Measurements from ENCODE around the gene ZBTB32. TPM values are rescaled to one million over a fixed set of nuclear protein-coding genes. Genes with fewer than 3 reads are reported as not detected.

Gene ZBTB32
- total and polyA plus RNA-seq, 2 experiments from 2014 or later = 0.65 TPM; not detected in 1

DNA sequence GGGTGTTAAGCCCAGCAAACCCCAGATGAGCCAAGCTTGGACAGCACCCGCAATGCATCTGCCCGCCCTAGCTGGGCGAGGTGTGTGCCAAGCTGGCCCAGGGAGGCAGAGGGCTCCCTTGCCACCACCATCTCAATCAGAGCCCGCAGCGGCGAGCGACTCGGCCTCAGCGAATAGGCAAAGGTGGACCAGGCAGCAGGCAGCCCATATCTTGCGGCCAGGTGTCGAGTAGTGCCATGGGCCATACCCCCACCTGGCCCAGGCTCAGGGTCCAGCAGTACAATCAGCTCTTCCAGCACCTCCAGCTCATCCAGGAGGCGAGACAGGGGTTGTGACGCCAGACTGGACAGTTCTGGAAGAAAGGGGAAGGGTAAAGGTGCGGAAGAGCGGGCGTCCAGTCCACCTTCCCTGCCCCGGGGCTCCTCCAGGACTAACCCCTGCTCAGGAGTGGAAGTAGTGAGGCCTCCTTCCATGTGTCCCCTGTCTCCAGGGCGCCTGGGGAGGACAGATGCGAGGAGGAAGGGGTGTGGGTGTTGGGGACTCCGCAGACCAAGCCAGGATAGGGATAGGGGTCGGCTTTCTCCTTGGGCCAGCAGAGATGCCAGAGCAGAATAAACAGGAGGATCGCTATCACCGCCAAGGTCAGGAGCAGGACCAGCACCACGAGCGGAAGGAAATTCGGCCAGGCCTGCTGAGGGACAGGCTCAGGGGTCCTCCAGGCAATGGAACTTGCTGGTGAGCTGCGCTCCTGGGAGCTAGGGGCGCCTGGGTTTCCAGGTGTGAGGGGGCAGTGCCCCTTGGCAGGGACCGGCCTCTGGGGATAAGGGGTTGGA, 35.1 kb downstream of the ZBTB32 start:
- Histone ChIP-seq H3F3A (replicated peaks; ENCODE audit: low read depth) (peaks cover 10% of the 10 kb centered on the region), H3K36me3 (ENCODE audit: insufficient read depth) (peaks cover 4% of the 10 kb centered on the region; the same call in 1 of the 2 replicates), H3K4me2 (peak overlapping the region; percentile 91), H3K79me2 (replicated peaks; ENCODE audit: insufficient read depth) (no peaks in the 10 kb centered on the region), H4K20me1 (replicated peaks; ENCODE audit: insufficient read depth) (no peaks in the 10 kb centered on the region; the same call in 1 of the 2 replicates), H3K27me3 (ENCODE audit: insufficient read depth) (no peaks in the 10 kb centered on the region), H3K4me1 (ENCODE audit: insufficient read depth) (peaks cover 4% of the 10 kb centered on the region; the same call in 1 of the 2 replicates), H3K9me2 (ENCODE audit: insufficient read depth) (no peaks in the 10 kb centered on the region), H3K4me3 (peak overlapping the region; percentile 96), H2AFZ (no peak overlapping the region), H3K27ac (ENCODE audit: low read depth) (peak overlapping the region; percentile 81; the same call in 1 of the 2 replicates)
- ATAC-seq (no peak), DNase-seq (ENCODE audit: low spot score) (peak; percentile 33)
- Mint-ChIP-seq H3K4me1 (peaks cover 9% of the 10 kb centered on the region), H3K36me3 (ENCODE audit: low read depth) (peaks cover 45% of the 10 kb centered on the region), H3K4me3 (peak overlapping the region; percentile 83), H3K9me3 (no peaks in the 10 kb centered on the region; the same call in 2 of the 3 replicates), H3K27me3 (ENCODE audit: insufficient read depth, low read depth, poor library complexity) (peaks cover 8% of the 10 kb centered on the region), H3K27ac (no peak overlapping the region)
- TF ChIP-seq EZH2 (IDR thresholded peaks at IDR 0.05; ENCODE audit: low read depth, unreplicated experiment) (no peak), ZNF331 (CRISPR knock-in tag; IDR thresholded peaks at IDR 0.05; ENCODE audit: low read depth) (no peak), EZH2phosphoT487 (IDR thresholded peaks at IDR 0.05; ENCODE audit: unreplicated experiment) (no peak), NANOG (IDR thresholded peaks at IDR 0.05; ENCODE audit: borderline replicate concordance) (no peak), STAT1 (IDR thresholded peaks at IDR 0.05; ENCODE audit: unreplicated experiment) (no peak)
- TF ChIP-seq, protein P1, sequence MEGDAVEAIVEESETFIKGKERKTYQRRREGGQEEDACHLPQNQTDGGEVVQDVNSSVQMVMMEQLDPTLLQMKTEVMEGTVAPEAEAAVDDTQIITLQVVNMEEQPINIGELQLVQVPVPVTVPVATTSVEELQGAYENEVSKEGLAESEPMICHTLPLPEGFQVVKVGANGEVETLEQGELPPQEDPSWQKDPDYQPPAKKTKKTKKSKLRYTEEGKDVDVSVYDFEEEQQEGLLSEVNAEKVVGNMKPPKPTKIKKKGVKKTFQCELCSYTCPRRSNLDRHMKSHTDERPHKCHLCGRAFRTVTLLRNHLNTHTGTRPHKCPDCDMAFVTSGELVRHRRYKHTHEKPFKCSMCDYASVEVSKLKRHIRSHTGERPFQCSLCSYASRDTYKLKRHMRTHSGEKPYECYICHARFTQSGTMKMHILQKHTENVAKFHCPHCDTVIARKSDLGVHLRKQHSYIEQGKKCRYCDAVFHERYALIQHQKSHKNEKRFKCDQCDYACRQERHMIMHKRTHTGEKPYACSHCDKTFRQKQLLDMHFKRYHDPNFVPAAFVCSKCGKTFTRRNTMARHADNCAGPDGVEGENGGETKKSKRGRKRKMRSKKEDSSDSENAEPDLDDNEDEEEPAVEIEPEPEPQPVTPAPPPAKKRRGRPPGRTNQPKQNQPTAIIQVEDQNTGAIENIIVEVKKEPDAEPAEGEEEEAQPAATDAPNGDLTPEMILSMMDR (conservative IDR thresholded peaks at IDR 0.05; ENCODE audit: low read depth in 2 of 2) = no peak
- TF ChIP-seq, protein P2, sequence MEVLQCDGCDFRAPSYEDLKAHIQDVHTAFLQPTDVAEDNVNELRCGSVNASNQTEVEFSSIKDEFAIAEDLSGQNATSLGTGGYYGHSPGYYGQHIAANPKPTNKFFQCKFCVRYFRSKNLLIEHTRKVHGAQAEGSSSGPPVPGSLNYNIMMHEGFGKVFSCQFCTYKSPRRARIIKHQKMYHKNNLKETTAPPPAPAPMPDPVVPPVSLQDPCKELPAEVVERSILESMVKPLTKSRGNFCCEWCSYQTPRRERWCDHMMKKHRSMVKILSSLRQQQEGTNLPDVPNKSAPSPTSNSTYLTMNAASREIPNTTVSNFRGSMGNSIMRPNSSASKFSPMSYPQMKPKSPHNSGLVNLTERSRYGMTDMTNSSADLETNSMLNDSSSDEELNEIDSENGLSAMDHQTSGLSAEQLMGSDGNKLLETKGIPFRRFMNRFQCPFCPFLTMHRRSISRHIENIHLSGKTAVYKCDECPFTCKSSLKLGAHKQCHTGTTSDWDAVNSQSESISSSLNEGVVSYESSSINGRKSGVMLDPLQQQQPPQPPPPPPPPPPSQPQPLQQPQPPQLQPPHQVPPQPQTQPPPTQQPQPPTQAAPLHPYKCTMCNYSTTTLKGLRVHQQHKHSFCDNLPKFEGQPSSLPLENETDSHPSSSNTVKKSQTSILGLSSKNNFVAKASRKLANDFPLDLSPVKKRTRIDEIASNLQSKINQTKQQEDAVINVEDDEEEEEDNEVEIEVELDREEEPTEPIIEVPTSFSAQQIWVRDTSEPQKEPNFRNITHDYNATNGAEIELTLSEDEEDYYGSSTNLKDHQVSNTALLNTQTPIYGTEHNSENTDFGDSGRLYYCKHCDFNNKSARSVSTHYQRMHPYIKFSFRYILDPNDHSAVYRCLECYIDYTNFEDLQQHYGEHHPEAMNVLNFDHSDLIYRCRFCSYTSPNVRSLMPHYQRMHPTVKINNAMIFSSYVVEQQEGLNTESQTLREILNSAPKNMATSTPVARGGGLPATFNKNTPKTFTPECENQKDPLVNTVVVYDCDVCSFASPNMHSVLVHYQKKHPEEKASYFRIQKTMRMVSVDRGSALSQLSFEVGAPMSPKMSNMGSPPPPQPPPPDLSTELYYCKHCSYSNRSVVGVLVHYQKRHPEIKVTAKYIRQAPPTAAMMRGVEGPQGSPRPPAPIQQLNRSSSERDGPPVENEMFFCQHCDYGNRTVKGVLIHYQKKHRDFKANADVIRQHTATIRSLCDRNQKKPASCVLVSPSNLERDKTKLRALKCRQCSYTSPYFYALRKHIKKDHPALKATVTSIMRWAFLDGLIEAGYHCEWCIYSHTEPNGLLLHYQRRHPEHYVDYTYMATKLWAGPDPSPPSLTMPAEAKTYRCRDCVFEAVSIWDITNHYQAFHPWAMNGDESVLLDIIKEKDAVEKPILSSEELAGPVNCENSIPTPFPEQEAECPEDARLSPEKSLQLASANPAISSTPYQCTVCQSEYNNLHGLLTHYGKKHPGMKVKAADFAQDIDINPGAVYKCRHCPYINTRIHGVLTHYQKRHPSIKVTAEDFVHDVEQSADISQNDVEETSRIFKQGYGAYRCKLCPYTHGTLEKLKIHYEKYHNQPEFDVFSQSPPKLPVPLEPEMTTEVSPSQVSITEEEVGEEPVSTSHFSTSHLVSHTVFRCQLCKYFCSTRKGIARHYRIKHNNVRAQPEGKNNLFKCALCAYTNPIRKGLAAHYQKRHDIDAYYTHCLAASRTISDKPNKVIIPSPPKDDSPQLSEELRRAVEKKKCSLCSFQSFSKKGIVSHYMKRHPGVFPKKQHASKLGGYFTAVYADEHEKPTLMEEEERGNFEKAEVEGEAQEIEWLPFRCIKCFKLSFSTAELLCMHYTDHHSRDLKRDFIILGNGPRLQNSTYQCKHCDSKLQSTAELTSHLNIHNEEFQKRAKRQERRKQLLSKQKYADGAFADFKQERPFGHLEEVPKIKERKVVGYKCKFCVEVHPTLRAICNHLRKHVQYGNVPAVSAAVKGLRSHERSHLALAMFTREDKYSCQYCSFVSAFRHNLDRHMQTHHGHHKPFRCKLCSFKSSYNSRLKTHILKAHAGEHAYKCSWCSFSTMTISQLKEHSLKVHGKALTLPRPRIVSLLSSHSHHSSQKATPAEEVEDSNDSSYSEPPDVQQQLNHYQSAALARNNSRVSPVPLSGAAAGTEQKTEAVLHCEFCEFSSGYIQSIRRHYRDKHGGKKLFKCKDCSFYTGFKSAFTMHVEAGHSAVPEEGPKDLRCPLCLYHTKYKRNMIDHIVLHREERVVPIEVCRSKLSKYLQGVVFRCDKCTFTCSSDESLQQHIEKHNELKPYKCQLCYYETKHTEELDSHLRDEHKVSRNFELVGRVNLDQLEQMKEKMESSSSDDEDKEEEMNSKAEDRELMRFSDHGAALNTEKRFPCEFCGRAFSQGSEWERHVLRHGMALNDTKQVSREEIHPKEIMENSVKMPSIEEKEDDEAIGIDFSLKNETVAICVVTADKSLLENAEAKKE (CRISPR knock-in tag; IDR thresholded peaks at IDR 0.05) = no peak
